IMR-90 (cell line): ENCODE measurements around the gene ZNF33B.

ENCODE experiments used
- BHLHE40 ChIP-seq: fragments of 150-350 bp; IDR thresholded peaks from 2 replicates; pipeline ENCODE4 v1.6.1; 2016; ENCODE audit warnings: mild to moderate bottlenecking, low read depth, low read length
- CEBPB ChIP-seq: IDR thresholded peaks from 2 replicates; pipeline ENCODE4 v1.6.1; 2012; ENCODE audit warnings: low read depth, low read length, improper control_type of control experiment
- POLR2A ChIP-seq: IDR thresholded peaks from 2 replicates; pipeline ENCODE4 v1.6.1; 2012; ENCODE audit warnings: mild to moderate bottlenecking, low read depth, low read length
- RAD21 ChIP-seq: IDR thresholded peaks from 2 replicates; pipeline ENCODE4 v1.6.1; 2012; ENCODE audit warnings: low read length, improper control_type of control experiment
- RFX5 ChIP-seq: IDR thresholded peaks from 2 replicates; pipeline ENCODE4 v1.8.0; 2012; ENCODE audit warnings: low read depth, mild to moderate bottlenecking, low read length, moderate library complexity
- TF ChIP-seq, protein P1 (sequence below): conservative IDR thresholded peaks from 2 replicates; pipeline ENCODE4 v1.5.1; 2012; ENCODE audit warnings: mild to moderate bottlenecking, low read depth, low read length, improper control_type of control experiment

DNA sequence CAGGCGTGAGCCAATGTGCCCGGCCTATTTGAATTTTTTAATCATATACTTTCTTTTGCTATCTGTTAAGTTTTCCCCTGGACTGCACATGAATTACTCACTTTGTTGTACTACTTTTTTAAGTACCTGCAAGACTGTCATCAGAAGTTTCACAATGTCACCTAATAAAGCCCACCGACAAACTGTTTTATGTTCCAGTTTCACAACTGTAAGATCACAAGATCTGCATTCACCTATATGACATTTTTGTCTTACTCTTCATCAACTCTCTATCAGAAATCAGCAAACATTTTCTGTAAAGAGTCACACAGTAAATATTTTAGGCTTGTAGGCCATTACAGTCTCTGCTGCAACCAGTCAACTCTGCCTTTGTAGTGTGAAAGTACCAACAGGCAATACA, 88.5 kb downstream of the ZNF33B start:
- TF ChIP-seq, protein P1, sequence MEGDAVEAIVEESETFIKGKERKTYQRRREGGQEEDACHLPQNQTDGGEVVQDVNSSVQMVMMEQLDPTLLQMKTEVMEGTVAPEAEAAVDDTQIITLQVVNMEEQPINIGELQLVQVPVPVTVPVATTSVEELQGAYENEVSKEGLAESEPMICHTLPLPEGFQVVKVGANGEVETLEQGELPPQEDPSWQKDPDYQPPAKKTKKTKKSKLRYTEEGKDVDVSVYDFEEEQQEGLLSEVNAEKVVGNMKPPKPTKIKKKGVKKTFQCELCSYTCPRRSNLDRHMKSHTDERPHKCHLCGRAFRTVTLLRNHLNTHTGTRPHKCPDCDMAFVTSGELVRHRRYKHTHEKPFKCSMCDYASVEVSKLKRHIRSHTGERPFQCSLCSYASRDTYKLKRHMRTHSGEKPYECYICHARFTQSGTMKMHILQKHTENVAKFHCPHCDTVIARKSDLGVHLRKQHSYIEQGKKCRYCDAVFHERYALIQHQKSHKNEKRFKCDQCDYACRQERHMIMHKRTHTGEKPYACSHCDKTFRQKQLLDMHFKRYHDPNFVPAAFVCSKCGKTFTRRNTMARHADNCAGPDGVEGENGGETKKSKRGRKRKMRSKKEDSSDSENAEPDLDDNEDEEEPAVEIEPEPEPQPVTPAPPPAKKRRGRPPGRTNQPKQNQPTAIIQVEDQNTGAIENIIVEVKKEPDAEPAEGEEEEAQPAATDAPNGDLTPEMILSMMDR, result no peak
- TF ChIP-seq CEBPB (no peak), RFX5 (no peak), RAD21 (no peak), POLR2A (no peak), BHLHE40 (no peak)
